HG03460 (cell line): ENCODE measurements around the gene LMO3.

ENCODE experiments used
- ATAC-seq: cut with Tn5 transposase; IDR thresholded peaks from one replicate; pipeline ENCODE4 v1.9.1; 2021; ENCODE audit not compliant: unreplicated experiment

Gene LMO3

GRCh38 chr12:16602412-16602811, 3.5 kb downstream of the LMO3 start:
- no peak for ATAC-seq

- ATAC-seq, result no peak
Observed at GRCh38 chr12:16600525-16600924, 5.4 kb downstream of the LMO3 start.

- no peak for ATAC-seq
Observed at GRCh38 chr12:16599081-16599480, 6.9 kb downstream of the LMO3 start.

DNA sequence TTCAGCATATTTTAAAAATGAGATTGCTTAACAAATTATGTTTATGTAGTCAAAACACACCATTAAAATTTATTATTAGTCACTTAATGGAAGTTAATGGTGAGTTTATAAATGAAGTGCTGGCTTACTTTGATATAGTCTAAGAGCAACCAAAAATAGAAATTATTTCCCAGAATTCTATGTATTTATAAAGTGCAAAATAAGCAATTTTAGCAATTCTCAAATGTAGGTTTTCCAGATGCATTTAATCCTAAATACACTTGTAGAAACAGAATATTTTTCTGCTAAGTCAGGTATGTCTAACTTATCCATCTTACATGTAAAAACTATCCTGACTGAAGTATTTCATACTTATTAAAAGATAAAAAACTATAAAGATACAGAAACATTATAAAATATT, 11.2 kb downstream of the LMO3 start:
- no peak for ATAC-seq

DNA sequence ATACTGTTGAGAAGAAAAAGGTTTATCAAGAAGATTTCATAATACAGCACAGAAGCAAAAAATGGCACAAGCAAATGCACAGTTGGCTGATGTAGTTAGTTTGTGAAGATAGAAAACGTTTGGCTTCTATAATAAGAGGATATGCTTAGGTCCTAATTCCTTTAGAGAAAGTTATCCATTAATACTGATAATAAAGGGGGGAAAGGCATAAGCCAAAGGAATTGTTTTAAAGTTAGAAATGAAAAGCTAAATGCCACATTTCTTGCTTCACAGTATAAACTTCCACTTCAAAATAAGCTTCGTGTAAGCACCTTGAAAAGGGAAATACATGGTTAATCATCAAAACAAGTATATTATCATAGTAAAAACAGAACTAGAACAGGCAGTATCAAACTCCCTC, 12.4 kb downstream of the LMO3 start:
- no peak for ATAC-seq

- ATAC-seq, result no peak
Observed at GRCh38 chr12:16590645-16591044, 15.3 kb downstream of the LMO3 start.

DNA sequence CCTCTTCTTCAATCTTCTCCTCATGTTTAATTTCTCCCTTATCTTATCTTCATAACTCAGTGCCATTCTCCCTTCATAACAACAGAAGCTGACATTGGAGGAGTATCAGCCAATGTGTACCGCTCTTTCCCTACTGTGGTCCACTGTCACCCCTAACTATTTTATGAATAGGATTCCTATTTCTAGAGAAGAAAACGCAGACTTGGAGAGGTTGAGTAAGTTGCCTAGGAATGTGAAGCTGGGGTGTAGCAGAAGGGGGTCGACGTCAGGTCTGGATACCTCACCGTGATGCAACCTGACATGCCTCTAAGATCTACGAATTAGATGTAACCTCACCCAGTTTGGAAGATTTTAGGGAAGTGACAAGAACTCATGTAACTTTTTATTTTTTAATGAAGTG, 17.1 kb downstream of the LMO3 start:
- ATAC-seq, result no peak

- no peak for ATAC-seq
Observed at GRCh38 chr12:16587514-16587913, 18.4 kb downstream of the LMO3 start.

DNA sequence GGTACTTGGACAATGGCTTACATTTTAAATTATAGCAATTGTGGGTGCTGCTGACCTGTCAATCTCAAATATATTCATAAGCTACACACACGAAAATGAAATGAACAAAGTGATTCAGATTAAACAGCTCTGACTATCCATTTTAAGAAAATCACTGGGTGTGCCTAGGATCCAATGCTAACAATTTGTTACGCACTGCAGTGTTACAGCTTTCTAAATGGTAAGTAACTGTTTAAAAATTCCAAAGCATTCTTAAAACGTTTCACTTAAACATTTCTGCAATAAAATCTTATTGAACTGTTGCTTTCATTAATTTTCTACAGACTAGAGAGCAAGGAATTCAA, 18.9 kb downstream of the LMO3 start:
- ATAC-seq, result no peak

GRCh38 chr12:16586350-16587109, 19.4 kb downstream of the LMO3 start:
- no peak for ATAC-seq

DNA sequence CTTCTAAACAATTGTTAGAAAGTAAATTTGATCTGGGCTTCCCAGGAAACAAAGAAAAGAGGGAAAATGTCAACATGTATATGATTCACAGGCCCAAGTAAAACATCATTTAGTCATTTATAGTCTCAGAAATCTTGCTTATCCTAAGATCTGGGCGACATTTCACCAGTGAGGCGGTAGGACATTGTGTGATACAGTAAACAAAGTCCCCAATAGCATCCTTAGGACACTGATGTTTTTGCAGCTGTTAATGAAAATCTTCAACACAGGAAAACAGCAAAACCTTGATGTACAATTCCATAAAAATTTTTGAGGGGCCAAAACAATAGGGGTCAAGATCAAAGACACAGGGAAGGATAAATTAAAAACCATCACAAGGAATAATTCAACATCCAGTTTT, 20.2 kb downstream of the LMO3 start:
- ATAC-seq, result no peak

GRCh38 chr12:16583969-16584745, 21.8 kb downstream of the LMO3 start:
- no peak for ATAC-seq

DNA sequence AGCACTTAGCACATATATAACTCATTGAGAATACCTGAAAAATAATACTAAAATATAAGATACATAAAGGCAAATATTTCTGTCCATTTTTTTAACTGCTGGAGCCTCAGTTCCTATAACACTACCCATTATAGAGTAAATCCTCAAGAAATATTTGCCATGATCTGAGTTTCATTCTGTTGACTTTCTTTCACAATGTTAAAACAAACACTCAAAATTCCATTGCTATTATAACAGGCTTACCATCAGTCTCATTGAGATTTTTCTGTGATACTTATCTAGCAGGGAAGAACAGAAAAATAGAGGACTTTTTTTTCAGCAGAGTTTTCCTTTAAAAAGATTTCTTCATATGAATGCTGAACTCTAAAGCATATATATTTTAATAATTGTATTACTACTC, 24.5 kb downstream of the LMO3 start:
- no peak for ATAC-seq

DNA sequence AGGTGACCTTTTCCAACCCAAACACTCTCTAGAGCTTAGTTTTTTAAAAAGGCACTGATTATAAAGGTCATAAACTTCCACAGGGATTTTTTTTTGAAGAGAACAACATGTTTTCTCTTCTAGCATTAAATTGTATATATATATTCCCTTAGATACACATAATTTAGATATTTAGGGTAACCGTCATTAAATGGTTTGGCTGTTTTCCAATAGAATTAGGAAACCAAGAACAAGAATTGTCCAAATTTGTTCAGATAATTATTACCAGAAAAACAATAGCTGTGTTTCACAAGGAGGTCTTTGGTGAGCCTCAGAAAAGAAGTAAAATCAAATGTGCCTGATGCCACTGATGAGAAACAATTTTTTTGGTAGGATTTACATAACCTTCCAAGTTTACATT, 26.9 kb downstream of the LMO3 start:
- no peak for ATAC-seq

DNA sequence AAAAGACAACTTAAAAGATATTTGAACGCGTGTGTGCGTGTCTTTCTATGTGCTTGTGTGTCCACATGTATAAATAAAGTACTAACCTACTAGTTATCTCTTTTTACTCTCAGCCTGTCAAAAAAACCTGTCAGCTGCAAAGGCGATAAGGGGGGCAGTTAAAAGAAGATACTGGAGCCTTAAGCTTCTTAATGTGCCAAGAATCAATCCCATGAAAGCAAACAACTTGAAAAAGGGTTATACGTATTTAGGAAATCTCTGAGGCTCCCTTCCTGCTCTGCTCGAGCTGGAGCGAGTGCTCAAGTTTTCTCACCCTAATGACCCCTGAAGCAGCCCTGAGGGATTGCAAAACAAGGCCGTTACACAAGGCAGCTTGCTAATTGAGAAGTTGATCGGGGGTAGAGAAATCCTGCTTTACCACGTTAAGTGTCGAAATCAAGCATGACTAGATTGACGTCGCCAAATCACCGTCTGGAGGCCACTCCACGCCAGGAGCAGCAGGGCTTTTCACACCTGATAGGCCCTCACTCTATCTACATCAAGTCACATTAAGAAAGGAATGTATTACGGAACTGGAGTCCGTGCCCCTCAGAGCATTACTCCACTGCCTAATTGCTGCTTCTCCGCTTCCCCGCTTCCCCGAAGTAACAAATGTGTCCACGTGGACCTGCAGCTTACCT, 32.4 kb downstream of the LMO3 start:
- no peak for ATAC-seq

GRCh38 chr12:16568873-16569272, 37.1 kb downstream of the LMO3 start:
- peak; percentile 82 for ATAC-seq

DNA sequence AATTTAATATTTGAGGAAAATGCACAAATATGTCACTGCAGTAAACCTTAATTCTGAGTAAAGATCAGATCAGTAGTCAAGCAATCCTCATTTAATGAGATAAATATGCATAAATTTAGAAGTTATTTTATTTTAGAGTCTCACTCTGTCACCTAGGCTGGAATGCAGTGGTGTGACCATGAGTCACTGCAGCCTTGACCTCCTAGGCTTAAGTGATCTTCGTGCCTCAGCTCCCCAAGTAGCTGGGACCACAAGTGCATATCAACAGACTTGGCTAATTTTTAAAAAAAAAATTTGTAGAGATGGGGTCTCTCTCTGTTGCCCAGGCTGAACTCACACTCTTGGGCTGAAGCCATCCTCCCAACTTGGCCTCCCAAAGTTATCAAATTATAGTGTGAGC, 41.3 kb downstream of the LMO3 start:
- ATAC-seq, result no peak

GRCh38 chr12:16563504-16563903, 42.5 kb downstream of the LMO3 start:
- ATAC-seq, result no peak

DNA sequence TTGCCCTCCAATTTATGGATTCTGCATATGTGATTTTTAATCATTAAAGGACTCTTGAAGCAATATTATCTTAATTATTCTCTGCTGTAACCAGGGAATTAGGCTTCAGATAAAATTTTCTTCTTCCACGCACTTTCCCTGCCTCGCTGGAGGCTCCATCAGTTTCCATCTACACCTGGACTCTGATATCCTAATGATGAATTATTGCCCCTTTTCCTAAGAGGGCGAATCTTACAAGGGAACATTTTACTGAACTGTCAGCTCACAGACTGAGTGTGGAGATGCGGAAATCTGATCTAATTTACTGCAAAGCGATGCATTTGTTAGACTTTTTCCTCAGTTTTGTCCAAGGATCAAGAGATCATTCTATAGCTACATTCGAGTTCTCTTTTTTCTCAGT, 43.0 kb downstream of the LMO3 start:
- ATAC-seq, result no peak

DNA sequence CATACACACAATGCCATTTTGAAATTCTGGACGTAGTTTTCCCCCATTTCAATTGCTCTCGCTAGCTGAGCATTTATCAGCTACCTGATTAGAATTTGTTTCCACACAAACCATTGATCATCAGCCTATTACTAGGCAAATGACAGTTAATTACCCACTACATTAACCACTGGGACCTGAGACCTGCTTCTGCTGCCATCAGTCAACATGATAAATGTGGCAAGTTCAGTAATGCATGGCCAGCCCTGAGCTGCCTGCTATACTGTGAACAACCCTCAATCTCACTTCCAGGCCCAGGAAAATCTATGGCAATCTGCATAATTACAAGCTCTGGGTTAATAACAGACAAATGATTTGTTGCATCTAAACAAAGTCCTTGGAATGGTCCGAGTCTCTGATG, 43.5 kb downstream of the LMO3 start:
- no peak for ATAC-seq

DNA sequence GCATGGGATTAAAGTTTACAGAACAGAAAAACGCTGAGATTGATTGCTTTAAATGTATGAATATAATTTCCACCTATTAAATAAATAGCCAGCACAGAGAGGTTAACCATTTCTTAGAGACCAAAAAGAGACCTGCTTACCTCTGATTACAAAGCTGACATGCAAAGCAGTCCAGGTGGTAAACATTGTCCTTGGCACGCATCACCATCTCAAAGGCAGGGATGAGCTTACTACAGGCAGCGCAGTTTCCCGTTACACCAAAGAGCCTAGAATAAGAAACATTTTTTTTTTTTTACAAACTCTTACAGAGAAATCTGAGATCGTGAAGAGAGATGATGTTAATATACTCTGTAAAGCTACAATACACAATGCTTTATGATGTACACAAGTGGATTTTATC, 45.7 kb downstream of the LMO3 start:
- ATAC-seq, result no peak

- ATAC-seq, result no peak
Observed at GRCh38 chr12:16555630-16556029, 50.3 kb downstream of the LMO3 start.
